HUES48 (cell line): Measurements from ENCODE around the gene AAMDC.
"Not testable (repeated sequence)": the region's sequence is repeated elsewhere in the genome, so short reads cannot be mapped to it uniquely, and the experiment has no call there.

ENCODE experiments used
- H3K27ac ChIP-seq: one replicate; pipeline ENCODE4 v1.7.0; 2013; ENCODE audit warnings: low read depth, low read length, inconsistent platforms
- H3K27me3 ChIP-seq: 2 replicates; pipeline ENCODE4 v1.6.1; 2013; ENCODE audit warnings: mild to moderate bottlenecking, low read length; ENCODE audit not compliant: control insufficient read depth, insufficient read depth
- H3K36me3 ChIP-seq: 2 replicates; pipeline ENCODE4 v1.6.1; 2013; ENCODE audit warnings: low read length; ENCODE audit not compliant: control insufficient read depth, insufficient read depth
- H3K4me1 ChIP-seq: 2 replicates; pipeline ENCODE4 v1.6.1; 2013; ENCODE audit warnings: mild to moderate bottlenecking, low read length; ENCODE audit not compliant: control insufficient read depth, insufficient read depth
- H3K4me3 ChIP-seq: 2 replicates; pipeline ENCODE4 v1.5.1; 2013; ENCODE audit warnings: mild to moderate bottlenecking, low read depth, low read length
- H3K9ac ChIP-seq: 2 replicates; pipeline ENCODE4 v1.6.1; 2013; ENCODE audit warnings: mild to moderate bottlenecking, low read depth, low read length, moderate library complexity
- H3K9me3 ChIP-seq: 2 replicates; pipeline ENCODE4 v1.6.1; 2013; ENCODE audit warnings: low read length; ENCODE audit not compliant: control insufficient read depth, insufficient read depth

Gene AAMDC

DNA sequence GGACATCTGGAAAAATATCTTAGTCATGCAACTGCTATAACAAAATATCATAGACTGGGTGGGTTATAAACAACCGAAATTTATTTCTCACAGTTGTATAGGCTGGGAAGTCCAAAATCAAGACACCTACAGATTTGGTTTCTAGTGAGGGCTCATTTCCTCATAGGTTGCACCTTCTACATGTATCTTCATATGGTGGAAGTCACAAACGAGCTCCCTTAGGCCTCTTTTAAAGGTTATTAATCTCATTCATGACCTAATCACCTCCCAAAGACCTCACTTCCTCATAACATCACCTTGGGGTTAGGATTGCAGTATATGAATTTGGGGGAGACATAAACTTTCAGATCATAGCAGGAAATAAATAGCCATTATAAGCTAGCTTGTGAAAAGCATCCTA lies 88.3 kb downstream of the AAMDC start:
- no peak overlapping the region for H3K9ac ChIP-seq
- 0 out of 2 replicates have a peak, but pooled peaks cover 11% of the 10 kb centered on the region for H3K36me3 ChIP-seq
- no peaks in the 10 kb centered on the region for H3K27me3 ChIP-seq
- no peaks in the 10 kb centered on the region for H3K4me1 ChIP-seq
- H3K9me3 ChIP-seq, result no peaks in the 10 kb centered on the region
- H3K27ac ChIP-seq, result no peak overlapping the region
- no peak overlapping the region for H3K4me3 ChIP-seq

DNA sequence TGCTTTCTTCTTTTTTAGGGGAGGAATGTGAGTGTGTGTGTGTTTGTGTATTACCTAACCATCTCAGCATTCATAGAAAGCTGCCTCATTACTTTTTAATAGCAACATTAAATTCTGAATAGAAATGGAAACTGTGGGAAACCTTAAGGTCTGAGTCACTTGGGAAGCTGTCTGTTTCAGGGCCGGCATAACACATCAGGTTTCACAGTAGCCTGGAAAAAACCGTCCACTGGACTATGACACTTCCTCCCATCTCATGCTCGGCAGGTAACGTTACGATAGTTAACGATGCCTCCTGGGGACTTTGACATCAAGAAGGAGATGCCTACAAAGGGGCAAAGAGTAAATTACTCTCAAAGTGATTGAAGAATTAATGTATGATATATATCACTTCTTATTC lies 89.9 kb downstream of the AAMDC start:
- not testable (repeated sequence) for H3K9me3 ChIP-seq, H3K27ac ChIP-seq, H3K9ac ChIP-seq, H3K4me3 ChIP-seq, H3K27me3 ChIP-seq, H3K4me1 ChIP-seq
- 0 out of 2 replicates have a peak, but pooled peaks cover 11% of the 10 kb centered on the region for H3K36me3 ChIP-seq

DNA sequence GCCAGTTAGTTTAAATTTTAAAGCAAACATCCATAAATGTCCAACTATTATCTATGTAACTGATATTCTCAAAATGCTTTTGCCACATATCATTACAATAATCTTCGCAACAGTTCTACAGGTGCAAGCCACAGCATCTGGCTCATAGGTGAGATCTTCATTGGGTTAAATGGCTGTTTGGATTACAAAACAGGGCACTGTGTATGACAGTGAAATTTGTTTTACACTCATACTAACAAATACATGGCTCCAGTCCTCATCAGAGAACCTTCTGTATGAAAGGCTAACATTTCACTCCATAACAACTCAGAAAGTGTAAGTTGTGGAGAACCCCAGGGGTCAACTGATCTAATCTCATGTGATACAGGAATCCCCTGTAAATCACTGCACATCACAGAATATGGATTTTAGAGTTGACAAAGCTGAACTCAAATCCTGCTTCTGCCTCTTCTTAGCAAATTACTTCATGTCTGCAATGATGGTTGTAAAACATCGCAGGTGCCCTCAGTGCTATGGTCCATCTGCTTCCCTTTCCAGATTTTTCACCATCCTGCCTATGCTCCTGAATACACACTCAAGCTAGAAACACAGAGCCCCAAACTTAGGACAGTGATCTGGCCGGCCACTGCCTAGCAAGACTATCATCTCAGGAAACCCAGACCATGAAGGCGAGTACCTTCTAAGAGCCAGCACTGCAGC lies 92.8 kb downstream of the AAMDC start:
- H3K36me3 ChIP-seq, H3K9me3 ChIP-seq, H3K27ac ChIP-seq, H3K9ac ChIP-seq, H3K27me3 ChIP-seq, H3K4me1 ChIP-seq, H3K4me3 ChIP-seq: not testable (repeated sequence)

DNA sequence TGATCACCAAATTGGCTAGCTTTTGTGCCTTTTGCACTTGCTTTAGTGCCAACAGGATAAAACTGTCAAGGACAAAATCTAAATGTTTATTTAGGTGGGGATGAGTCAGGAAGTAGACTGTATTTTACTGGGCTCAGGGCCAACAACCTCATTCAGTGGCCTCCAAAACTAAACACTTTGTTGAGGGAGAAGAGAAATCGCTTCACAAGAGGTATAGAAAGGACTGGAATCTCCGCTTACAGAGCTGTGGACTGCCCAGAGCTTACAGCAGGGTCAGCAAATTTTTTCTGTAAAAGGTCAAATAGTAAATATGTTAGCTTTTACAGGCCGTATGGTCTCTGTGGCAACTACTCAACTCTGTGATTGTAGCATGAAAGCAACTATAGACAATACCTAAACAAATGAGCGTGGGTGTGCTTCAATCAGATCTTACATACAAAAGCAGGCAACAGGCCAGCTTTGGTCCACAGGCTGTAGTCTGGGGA lies 93.4 kb downstream of the AAMDC start:
- H3K36me3 ChIP-seq, H3K27ac ChIP-seq, H3K9me3 ChIP-seq, H3K27me3 ChIP-seq, H3K9ac ChIP-seq, H3K4me3 ChIP-seq, H3K4me1 ChIP-seq: not testable (repeated sequence)

GRCh38 chr11:77917713-77918112 lies 96.8 kb downstream of the AAMDC start:
- not testable (repeated sequence) for H3K9ac ChIP-seq, H3K36me3 ChIP-seq, H3K9me3 ChIP-seq, H3K4me3 ChIP-seq, H3K27ac ChIP-seq, H3K27me3 ChIP-seq, H3K4me1 ChIP-seq
